Measurements from ENCODE around the gene PCSK6. TPM values are rescaled to one million over a fixed set of nuclear protein-coding genes. Genes with fewer than 3 reads are reported as not detected.

The PCSK6 gene
- total and polyA plus RNA-seq, 2 donors from 2014 or later = 3.8 to 7.3 TPM

DNA sequence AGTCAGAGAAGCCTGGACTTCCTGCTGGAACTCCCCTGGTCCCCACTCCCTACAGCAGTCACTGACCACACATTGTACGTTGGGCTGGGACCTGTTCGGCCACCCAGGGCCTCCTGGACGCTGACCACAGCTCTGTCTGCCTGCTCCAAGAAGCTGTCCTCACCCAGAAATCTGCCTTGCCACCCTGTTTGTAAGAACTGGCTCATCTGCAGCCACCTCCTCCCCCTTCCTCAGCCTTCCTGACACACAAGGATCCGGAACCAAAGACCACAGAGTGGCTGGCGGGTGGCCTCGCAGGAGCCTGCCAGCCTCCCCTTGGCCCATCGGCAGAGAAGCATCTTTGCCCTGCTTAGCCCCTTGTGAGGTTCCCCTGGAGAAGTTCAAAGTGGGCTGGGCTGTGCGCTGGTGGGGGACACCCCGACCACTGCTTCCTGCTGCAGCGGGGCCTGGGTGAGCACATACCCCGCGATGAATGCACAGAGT is 91.9 kb downstream of the PCSK6 start:
- no peaks in the 10 kb centered on the region for H3K36me3 ChIP-seq (ENCODE audit: control insufficient read depth in 2 of 3, insufficient read depth in 3 of 3, low read length in 3 of 3)
- FAIRE-seq (no peak), DNase-seq (no peak)
- no peak overlapping the region for H3K27ac ChIP-seq (ENCODE audit: low read depth in 2 of 2, low read length in 2 of 2)
- H3K27me3 ChIP-seq (ENCODE audit: control insufficient read depth, insufficient read depth, low read length) = no peaks in the 10 kb centered on the region
- H3K9ac ChIP-seq (ENCODE audit: low read length in 3 of 3) = no peak overlapping the region
- TF ChIP-seq, protein P1, sequence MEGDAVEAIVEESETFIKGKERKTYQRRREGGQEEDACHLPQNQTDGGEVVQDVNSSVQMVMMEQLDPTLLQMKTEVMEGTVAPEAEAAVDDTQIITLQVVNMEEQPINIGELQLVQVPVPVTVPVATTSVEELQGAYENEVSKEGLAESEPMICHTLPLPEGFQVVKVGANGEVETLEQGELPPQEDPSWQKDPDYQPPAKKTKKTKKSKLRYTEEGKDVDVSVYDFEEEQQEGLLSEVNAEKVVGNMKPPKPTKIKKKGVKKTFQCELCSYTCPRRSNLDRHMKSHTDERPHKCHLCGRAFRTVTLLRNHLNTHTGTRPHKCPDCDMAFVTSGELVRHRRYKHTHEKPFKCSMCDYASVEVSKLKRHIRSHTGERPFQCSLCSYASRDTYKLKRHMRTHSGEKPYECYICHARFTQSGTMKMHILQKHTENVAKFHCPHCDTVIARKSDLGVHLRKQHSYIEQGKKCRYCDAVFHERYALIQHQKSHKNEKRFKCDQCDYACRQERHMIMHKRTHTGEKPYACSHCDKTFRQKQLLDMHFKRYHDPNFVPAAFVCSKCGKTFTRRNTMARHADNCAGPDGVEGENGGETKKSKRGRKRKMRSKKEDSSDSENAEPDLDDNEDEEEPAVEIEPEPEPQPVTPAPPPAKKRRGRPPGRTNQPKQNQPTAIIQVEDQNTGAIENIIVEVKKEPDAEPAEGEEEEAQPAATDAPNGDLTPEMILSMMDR (IDR thresholded peaks at IDR 0.05; ENCODE audit: borderline replicate concordance, extremely low read depth, insufficient read depth) = no peak
- H3K4me3 ChIP-seq (ENCODE audit: low read length in 3 of 3) = no peak overlapping the region
- H3K4me1 ChIP-seq (ENCODE audit: control insufficient read depth in 2 of 3, insufficient read depth in 2 of 3, low read depth in 1 of 3, low read length in 3 of 3) = no peaks in the 10 kb centered on the region
- no peaks in the 10 kb centered on the region for H3K9me3 ChIP-seq (ENCODE audit: control insufficient read depth in 2 of 3, insufficient read depth in 1 of 3, low read length in 3 of 3)
- intact Hi-C loops (cut with DNase I) = no loop called here

DNA sequence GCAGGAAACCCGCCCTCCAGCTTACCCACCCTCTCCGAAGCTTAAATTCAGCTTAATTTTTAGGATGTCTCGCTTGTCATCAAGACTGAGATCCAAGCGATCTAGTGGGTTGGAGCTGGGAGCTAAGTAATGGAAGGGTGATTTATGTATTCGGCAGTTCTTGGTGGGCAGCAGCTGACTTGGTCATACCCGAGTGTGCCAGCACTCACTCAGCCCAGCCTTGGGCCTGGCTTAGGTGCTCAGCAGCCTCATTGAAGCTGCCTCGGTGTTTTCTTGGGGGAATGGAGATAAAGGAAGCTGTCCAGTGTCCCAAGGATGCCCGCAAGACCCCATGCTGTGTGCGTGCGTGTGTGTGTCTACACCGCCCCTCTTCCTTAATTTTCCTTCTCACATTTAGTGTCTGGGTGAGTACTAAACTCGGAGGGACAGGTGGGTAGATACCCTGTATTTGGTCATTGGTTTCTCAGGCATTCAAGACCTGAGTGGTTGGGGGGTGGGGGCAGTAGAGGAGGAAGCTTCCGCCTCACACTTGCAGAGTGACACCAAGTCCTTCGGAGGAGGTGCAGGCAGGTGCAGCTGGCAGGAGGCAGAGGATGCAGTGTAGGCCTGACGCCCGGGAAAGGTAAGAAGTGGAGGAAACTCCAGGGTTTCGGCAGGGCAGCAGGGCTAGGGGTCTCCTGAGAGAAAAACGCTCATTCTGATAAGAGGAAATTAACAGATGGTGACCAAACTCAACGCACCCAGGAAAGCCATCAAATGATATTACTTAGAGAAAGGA is 92.8 kb downstream of the PCSK6 start:
- Histone ChIP-seq H3K9ac (ENCODE audit: low read length in 3 of 3) (no peak overlapping the region), H3K4me1 (ENCODE audit: control insufficient read depth in 2 of 3, insufficient read depth in 2 of 3, low read depth in 1 of 3, low read length in 3 of 3) (no peaks in the 10 kb centered on the region), H3K27ac (ENCODE audit: low read depth in 2 of 2, low read length in 2 of 2) (no peak overlapping the region), H3K4me3 (ENCODE audit: low read length in 3 of 3) (no peak overlapping the region), H3K36me3 (ENCODE audit: control insufficient read depth in 2 of 3, insufficient read depth in 3 of 3, low read length in 3 of 3) (no peaks in the 10 kb centered on the region), H3K9me3 (ENCODE audit: control insufficient read depth in 2 of 3, insufficient read depth in 1 of 3, low read length in 3 of 3) (no peaks in the 10 kb centered on the region), H3K27me3 (ENCODE audit: control insufficient read depth, insufficient read depth, low read length) (no peaks in the 10 kb centered on the region)
- no peak for DNase-seq
- no peak for FAIRE-seq
- intact Hi-C loops (cut with DNase I) = no loop called here
- TF ChIP-seq, protein P1 (IDR thresholded peaks at IDR 0.05; ENCODE audit: borderline replicate concordance, extremely low read depth, insufficient read depth) = no peak

DNA sequence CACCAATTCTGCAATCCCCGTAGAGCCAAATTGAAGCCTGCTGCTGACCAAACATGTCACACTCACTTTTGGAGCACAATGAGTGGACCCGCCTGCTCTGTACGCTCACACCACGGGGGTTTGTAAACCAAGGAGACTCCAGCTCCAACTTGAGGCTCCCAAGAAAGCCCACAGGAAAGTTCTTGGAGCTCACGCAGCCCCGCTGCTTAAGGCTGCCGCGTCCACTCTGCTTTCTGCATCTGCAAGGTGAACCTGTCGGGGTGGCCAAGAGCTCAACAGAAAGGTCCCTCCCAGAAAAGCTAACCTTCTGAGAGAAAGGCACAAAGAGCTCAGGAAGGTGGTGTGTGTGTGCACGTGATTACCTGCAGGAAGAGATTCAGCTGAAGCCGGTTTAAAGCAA is 94.9 kb downstream of the PCSK6 start:
- H3K4me3 ChIP-seq (ENCODE audit: low read length in 3 of 3) = peak overlapping the region in 1 of 3 donors; percentile 41
- no peaks in the 10 kb centered on the region for H3K9me3 ChIP-seq (ENCODE audit: control insufficient read depth in 2 of 3, insufficient read depth in 1 of 3, low read length in 3 of 3)
- no peak overlapping the region for H3K27ac ChIP-seq (ENCODE audit: low read depth in 2 of 2, low read length in 2 of 2)
- intact Hi-C loops (cut with DNase I) = no loop called here
- H3K4me1 ChIP-seq (ENCODE audit: control insufficient read depth in 2 of 3, insufficient read depth in 2 of 3, low read depth in 1 of 3, low read length in 3 of 3) = no peaks in the 10 kb centered on the region
- FAIRE-seq (no peak), DNase-seq (peak in 2 of 5 donors; percentile 16 to 32)
- no peaks in the 10 kb centered on the region for H3K36me3 ChIP-seq (ENCODE audit: control insufficient read depth in 2 of 3, insufficient read depth in 3 of 3, low read length in 3 of 3)
- H3K27me3 ChIP-seq (ENCODE audit: control insufficient read depth, insufficient read depth, low read length) = no peaks in the 10 kb centered on the region
- TF ChIP-seq, protein P1 (IDR thresholded peaks at IDR 0.05; ENCODE audit: borderline replicate concordance, extremely low read depth, insufficient read depth) = no peak
- H3K9ac ChIP-seq (ENCODE audit: low read length in 3 of 3) = peak overlapping the region in 1 of 3 donors; percentile 19
